ENCODE results near the gene NUDT13. TPM values are rescaled to one million over a fixed set of nuclear protein-coding genes. Genes with fewer than 3 reads are reported as not detected.

Gene NUDT13
- total and polyA plus RNA-seq, 9 of the 15 experiments (the other 6 are each of a cell fraction or from before 2014, with no cell fraction given), result 4.7 to 11.1 (median 5.6) TPM

- TF ChIP-seq, protein P1, sequence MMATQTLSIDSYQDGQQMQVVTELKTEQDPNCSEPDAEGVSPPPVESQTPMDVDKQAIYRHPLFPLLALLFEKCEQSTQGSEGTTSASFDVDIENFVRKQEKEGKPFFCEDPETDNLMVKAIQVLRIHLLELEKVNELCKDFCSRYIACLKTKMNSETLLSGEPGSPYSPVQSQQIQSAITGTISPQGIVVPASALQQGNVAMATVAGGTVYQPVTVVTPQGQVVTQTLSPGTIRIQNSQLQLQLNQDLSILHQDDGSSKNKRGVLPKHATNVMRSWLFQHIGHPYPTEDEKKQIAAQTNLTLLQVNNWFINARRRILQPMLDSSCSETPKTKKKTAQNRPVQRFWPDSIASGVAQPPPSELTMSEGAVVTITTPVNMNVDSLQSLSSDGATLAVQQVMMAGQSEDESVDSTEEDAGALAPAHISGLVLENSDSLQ (IDR thresholded peaks at IDR 0.05), result peak; percentile 94
- TF ChIP-seq, protein P2, sequence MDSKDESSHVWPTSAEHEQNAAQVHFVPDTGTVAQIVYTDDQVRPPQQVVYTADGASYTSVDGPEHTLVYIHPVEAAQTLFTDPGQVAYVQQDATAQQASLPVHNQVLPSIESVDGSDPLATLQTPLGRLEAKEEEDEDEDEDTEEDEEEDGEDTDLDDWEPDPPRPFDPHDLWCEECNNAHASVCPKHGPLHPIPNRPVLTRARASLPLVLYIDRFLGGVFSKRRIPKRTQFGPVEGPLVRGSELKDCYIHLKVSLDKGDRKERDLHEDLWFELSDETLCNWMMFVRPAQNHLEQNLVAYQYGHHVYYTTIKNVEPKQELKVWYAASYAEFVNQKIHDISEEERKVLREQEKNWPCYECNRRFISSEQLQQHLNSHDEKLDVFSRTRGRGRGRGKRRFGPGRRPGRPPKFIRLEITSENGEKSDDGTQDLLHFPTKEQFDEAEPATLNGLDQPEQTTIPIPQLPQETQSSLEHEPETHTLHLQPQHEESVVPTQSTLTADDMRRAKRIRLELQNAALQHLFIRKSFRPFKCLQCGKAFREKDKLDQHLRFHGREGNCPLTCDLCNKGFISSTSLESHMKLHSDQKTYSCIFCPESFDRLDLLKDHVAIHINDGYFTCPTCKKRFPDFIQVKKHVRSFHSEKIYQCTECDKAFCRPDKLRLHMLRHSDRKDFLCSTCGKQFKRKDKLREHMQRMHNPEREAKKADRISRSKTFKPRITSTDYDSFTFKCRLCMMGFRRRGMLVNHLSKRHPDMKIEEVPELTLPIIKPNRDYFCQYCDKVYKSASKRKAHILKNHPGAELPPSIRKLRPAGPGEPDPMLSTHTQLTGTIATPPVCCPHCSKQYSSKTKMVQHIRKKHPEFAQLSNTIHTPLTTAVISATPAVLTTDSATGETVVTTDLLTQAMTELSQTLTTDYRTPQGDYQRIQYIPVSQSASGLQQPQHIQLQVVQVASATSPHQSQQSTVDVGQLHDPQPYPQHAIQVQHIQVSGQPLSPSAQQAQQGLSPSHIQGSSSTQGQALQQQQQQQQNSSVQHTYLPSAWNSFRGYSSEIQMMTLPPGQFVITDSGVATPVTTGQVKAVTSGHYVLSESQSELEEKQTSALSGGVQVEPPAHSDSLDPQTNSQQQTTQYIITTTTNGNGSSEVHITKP (IDR thresholded peaks at IDR 0.05; ENCODE audit: partially characterized antibody), result peak; percentile 60
- peak; percentile 79; the same call in 1 of the 2 replicates for TF ChIP-seq MEF2A (IDR thresholded peaks at IDR 0.05; ENCODE audit: control insufficient read depth, low read depth, low read length)
- TF ChIP-seq GATAD2B (IDR thresholded peaks at IDR 0.05; ENCODE audit: borderline replicate concordance), result 0 out of 2 replicates have a peak, but pooled peaks have one; percentile 16
- no peak; the same call in 1 of the 2 replicates for TF ChIP-seq PBX2 (CRISPR knock-in tag; IDR thresholded peaks at IDR 0.05; ENCODE audit: low read depth)
- 0 out of 2 replicates have a peak, but pooled peaks have one; percentile 28 for TF ChIP-seq PBX2 (tag; conservative IDR thresholded peaks at IDR 0.05; ENCODE audit: low read depth)
Measured at GRCh38 chr10:73117976-73118743, 7.9 kb downstream of the NUDT13 start (continued).

Data from K562 (cell line).